ENCODE data around the gene NCF4.

Gene NCF4

DNA sequence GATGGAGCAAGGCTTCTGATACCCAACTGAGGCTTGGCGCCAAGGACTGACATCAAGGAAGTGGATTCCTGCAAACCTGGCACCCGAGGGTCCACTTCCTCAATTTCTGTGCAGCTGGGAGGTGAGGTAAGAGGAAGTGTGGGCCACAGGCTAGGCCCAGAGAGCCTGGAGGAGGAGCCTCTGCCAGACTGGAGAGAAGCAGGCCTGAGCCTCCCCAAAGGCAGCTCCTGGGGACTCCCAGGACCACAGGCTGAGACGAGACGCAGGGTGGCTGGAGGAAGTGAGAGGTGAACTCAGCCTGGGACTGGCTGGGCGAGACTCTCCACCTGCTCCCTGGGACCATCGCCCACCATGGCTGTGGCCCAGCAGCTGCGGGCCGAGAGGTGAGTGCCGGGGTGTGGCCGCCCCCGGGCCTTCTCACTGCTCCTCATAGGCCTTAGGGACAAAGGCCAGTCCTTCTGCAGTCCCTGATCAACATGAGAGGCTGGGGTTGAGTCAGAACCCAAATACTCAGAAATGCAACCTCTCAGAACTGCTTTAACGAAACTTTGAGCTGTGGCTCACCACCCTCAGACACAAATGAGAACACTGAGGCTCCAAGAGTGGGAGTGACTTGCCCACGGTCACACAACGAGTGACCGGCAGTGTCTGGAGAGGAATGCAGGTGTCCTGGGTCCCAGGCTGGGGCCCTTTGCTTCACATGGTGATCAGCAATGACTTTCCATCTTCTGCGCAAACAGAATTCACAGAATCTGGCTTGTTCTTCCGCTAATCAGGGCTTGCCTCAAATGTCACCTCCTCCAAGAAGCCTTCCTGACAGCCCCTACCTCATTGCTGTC, at the start of gene NCF4:
TSS of gene NCF4 (plus strand) at position 186 of the 839 bp plus-strand sequence. CDS start at position 352, 166 bp downstream.
- no peak for DNase-seq (ENCODE audit: extremely low read depth in 1 of 2, low read depth in 1 of 2)

DNA sequence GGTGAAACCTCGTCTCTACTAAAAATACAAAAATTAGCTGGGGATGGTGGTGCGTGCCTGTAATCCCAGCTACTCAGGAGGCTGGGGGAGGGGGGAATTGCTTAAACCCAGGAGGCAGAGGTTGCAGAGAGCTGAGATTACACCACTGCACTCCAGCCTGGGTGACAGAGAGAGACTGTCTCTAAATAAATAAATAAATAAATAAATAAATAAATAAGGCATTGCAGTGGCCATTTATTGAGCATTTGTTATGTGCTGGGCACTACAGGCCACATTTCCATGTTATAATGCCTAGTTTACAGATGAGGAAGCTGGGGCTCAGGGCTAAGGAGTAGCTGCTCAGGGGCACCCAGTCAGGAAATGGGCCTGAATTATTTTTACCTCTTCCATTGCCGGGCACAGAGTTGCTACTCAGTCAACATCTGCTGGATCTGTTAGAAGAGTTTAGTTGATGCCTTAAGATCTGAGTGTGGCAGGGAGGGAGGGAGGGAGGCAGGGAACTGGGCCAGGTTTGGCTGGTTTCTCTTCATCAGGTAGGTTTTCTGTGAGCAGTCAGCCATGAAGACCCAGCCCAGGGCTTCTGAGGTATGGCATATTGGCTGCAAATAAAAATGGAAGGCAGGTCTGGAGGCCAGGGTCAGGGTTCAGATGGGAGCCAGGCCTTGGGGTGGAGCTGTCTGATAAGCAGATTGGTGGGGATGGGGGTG, 49.6 kb upstream of the NCF4 start:
- no peak for DNase-seq (ENCODE audit: extremely low read depth in 1 of 2, low read depth in 1 of 2)

DNA sequence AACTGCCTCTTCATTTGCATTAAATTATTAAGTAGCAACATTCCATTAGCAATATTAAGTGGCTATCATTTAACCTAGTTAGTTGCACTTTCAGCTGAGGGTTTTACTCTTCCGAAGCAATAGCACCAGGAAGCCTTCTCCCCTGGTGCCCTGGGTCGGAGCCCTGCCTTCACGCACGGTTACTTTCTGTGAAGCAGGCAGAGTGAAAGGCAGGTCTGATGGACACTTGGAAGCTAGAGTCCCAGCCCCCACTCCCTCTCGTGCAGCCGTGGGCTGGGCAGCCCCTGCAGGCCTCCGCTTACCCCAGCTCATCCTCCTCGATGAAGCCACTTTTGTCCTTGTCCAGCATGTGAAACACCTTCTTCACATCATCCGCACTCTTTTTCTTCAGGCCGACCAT, 46.0 kb upstream of the NCF4 start:
- DNase-seq (ENCODE audit: extremely low read depth in 1 of 2, low read depth in 1 of 2) = no peak

DNA sequence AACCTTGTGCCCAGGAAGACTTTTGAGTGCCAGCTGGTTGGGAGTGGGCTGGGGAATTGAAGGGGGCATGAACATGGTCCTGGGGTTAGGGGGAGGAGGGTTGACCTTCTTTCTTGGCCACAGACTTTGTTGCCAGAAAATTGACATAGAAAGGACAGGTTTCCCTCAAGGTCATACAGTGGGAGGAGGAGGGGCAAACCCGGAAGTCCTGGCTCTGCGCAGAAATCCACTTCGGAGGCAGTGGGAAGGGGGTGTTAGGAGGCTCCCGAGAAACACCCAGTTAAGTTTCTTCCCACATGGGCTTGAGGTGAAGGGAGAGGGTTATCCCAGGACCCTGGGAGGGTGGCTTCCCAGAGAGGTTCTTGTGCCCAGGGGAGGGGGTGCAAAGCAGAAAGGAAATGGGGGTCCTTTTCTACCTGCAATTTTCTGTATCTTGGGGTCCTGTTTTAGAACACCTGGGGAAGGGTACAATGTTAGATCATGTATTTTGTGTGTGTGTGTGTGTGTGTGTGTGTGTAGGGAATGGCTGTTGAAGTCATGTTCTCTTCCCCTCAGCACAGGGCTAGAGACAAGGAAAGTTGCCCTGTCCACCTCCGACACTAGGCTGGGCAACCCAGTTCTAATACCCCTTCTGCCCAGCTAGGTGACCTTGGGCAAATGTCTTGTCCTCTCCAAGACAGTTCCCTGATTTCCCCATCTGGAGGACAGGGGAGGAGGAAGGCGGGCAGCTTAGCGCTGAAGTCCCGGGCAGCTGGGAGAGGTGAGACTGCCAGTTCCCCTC, 45.1 kb upstream of the NCF4 start:
- no peak for DNase-seq (ENCODE audit: extremely low read depth in 1 of 2, low read depth in 1 of 2)

DNA sequence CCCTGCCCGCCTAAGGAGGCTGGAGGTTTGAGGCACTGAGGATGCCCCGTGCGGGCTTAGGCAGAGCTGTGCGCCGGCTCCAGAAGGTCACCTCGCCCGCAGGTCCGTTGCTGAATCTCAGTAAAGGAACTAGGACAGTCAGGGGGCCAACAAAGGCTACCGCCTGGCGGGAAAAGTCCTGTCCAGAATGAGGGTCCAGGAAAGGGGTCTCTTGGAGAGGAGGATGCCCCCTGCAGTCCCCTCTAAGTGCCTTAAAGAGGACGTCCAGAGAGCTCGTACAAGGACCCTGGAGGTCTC, 44.5 kb upstream of the NCF4 start:
- no peak for DNase-seq (ENCODE audit: extremely low read depth in 1 of 2, low read depth in 1 of 2)

DNA sequence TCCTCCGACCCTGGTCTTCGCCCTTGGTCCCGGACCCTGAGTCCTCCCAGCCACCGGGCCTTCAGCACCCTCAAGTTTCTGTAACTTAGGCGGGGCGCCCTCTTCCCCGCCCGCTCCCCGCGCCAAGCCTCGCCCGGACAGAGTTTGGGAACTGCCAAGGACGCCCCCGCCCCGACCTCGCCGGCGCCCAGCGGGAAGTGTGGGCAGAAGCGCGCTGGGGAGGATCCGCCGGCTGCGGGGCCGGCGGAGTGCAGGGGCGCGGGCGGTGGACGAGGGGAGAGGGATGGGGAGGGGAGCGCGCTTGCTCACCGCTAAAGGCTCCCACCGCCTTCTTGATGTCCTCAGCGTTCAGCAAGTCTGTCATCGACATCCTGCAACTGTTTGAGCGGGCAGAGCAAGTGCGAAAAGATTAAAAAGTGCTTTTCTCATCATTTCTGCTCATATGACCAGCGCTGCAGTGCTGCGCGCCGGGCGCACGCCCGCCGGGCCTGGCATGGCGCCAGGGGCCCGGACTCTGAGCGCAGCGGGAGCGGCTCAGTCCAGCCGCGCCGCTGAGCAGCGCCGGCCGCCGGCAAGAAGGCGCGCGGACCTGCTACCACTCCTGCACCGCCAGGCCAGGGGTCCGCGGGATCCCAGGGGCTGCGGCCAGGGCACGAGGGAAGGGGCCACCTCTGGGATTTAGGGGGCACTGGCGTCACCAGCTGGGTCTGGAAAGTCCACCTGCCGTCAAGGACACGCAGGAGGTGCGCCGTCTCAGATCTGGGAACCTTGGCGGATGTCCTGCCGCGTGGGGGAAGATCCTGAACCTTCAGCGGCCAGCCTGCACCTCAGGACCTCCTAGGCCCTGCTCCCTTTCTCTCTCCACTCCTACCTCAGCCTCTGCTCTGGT, 43.9 kb upstream of the NCF4 start, which contains the start of gene PVALB:
TSS of gene PVALB (minus strand) at position 400 of the 889 bp plus-strand sequence. CDS start at position 370, 30 bp downstream.
- DNase-seq (ENCODE audit: extremely low read depth in 1 of 2, low read depth in 1 of 2) = no peak

DNA sequence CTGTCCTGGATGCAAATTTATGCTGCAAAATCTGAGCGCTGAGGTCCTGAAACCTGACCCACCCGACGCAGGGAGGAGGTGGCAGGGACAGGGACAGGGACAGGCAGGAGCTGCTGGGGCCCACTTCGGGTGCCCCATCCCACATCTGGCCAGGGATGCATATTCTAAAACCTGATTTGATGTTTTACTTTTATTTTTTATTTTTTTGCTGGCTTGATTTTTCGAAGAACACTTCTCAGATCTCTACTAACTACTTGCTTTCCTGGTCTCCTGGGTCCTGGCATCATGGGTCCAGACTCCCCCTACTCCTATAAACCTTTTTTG, 43.3 kb upstream of the NCF4 start:
- DNase-seq (ENCODE audit: extremely low read depth in 1 of 2, low read depth in 1 of 2) = no peak

DNA sequence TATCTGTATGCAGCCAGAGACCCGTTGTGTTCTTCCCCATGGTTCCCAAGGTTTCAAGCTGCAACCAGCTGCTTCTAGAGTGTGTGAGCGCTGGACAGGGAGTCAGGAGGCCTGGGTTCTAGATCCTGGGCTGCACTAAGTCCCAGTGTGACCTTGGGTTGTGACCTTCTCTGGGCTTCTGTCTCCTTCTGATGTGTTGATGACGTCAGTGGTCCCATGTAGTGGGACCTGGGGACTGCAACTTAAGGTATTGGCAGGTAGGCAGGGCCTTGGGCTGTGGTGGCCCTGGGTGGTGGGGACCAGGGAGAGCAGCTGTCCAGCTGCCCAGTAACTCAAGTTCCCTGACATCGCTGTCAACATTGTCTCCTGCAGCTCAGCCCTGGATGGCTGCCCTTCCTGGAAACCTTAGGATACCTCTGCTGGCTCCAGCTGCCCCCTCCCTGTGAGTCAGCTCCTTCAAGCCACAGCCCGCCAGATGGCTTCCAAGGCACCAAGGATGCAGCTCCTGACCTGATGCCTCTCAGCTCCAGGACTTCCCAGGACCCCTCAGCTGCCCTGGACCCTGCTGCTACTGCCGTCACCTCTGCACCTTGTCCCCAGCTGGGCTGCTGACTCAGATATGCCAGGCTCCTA, 42.7 kb upstream of the NCF4 start:
- no peak for DNase-seq (ENCODE audit: extremely low read depth in 1 of 2, low read depth in 1 of 2)

DNA sequence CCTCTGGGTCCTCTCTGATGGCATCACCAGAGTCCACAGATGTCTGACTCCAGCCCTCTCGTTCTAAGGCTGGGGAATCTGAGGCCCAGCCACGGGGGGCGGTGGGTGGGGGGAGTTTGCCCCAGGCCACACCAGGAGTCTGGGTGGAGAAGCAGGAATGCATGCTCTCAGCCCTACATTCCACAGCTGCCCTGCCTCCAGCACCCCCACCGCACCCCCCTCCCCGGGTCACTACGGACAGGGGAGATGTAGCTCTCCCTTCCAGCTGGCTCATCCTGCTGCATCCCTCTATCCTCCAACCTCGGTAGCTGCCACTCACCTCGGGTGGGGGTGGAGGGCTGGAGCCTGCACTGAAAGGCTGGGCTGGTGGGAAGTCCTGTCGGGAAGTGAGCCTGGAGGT, 41.7 kb upstream of the NCF4 start:
- DNase-seq (ENCODE audit: extremely low read depth in 1 of 2, low read depth in 1 of 2) = no peak

DNA sequence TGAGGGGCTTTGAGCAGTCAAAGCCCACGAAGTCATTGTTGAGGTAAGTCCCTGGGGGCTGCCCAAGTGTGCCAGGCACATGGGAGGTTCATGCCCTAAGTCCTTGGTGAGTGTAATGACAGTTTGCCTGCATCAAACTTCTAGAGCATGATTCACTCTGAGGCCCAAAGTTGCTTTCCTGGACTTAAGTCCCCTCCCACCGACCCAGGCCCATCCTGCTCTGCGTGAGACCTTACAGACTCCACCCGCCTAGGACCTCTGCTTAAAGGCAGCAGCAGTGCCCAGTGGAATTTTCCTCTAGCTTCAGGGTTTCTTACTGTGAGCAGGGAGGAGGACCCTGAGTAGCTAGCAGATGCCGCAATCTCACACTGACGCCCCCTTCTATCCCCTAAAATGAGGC, 38.2 kb upstream of the NCF4 start:
- DNase-seq (ENCODE audit: extremely low read depth in 1 of 2, low read depth in 1 of 2) = no peak

DNA sequence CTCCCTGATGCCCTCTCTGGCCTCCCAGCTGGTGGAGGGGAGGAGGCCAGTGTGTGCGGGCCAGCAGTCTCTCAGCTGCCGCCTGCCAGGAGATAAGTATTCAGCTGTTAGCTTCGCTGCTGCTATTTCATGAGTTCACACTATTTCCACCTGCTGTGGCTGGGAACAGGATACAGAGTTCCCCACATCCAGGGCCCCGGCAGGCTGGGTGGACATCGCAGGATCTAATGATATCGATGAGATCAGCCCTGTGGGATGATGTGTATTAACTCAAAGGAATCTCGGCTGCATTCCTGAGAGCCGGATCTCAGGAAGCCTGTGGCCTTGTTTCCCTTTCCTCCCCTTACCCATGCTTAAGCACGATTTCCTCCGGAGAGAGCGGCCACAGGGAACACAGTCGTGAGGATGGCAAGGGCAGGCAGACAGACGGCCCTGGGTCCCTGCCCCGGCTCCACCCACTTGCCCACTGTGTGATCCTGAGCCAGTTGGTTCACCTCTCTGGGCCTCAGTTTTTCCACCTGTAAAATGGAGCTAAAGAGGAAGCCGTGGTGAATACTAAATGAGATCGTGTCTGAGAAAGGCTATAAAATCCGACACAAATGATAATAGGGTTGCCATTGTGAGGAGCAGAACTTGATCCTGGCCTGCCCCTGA, 37.5 kb upstream of the NCF4 start:
- DNase-seq (ENCODE audit: extremely low read depth in 1 of 2, low read depth in 1 of 2) = no peak

DNA sequence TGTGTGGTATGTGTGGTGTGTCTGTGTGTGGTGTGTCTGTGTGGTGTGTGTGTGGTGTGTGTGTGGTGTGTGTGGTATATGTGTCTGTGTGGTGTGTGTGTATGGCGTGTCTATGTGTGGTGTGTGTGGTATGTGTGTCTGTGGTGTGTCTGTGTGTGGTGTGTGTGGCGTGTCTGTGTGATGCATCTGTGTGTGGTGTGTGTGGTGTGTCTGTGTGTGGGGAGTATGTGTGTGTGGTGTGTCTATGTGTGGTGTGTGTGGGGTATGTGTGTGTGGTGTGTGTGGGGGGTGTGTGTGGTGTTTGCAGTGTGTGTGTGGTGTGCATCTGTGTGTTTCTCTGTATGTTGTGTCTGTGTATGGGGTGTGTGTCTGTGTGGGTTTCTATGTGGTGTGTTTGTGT, 36.2 kb upstream of the NCF4 start:
- no peak for DNase-seq (ENCODE audit: extremely low read depth in 1 of 2, low read depth in 1 of 2)

DNA sequence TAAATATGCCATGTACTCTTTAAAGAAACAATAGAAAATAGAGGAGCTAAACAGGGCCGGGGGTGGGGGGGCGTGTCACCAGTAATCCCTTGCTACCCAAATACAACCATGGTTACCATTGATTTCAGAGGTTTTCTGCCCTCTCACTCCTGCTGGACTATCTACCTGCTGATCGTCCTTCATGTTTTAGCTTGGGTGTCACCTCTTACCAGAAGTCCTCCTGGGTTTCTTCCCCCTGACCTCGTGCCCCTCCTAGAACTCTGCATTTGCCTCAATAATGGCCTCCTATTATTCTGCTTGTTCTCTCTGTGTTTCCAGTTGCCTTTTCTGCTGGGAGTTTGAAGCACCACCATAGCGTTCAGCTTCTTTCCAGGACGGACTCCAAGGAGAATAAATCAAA, 34.5 kb upstream of the NCF4 start:
- no peak for DNase-seq (ENCODE audit: extremely low read depth in 1 of 2, low read depth in 1 of 2)

DNA sequence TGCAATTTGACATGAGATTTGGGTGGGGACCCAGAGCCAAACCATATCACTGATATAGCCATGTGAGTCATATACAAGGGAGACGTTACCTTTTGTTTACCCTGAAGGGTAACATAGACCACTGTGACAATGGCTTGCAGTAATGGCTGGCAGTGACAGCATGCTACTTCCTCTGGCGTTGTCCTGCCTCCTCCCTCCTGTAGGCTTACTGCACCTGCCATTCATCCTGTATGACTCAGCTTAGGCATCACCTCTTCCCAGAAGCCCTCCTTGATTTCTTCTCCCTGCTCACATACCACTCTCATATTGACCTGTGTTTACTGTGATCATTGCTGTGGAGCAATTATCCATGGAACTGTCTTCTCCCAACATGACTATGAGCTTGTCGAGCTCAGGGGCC, 32.0 kb upstream of the NCF4 start:
- no peak for DNase-seq (ENCODE audit: extremely low read depth in 1 of 2, low read depth in 1 of 2)

DNA sequence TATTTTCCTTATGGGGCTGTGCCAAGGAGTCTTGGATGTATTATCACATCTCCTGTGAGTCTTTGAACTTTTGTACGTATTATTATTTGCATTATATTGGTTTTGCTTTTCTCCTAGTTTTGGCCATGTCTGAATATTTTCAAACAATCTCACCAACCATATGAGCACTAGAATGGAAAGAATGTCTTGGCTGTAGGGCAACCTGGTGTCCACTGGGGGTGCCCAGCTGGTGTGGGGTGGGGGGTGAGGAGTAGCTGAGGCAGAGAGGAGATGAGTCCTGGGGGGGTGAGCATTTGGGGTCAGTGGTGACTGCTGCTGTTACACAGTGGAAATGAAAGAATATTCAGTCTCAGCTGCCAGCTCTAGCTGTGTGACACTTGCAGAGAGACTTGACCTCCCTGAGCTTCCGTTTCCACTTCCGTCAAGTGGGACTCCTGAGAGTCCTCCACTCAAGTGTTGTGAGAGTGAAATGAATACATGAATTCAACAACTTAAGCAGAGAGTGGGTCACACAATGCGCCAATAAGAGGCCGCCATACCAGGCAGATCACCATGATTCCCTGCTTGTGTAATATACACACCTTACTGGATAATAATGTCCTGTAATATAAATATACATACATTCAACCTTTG, 31.3 kb upstream of the NCF4 start:
- DNase-seq (ENCODE audit: extremely low read depth in 1 of 2, low read depth in 1 of 2) = no peak

DNA sequence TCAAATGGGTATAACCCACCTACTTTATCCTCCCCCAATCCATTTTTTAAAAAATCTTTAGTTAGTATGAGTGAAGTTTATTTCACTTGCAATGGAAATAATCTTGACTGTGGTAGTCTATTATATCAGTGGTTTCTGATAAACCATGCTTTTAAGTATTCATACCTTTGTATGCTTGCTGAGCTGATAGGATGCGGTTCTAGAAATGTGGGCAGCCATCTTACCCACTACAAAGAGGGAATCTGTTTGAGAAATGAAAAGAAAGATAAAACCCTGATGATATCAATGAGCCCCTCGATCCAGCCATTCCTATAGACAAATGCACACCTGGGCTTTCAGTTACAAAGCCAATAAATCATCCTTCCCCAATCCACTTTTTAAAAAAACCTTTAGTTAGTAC, 30.2 kb upstream of the NCF4 start:
- no peak for DNase-seq (ENCODE audit: extremely low read depth in 1 of 2, low read depth in 1 of 2)

DNA sequence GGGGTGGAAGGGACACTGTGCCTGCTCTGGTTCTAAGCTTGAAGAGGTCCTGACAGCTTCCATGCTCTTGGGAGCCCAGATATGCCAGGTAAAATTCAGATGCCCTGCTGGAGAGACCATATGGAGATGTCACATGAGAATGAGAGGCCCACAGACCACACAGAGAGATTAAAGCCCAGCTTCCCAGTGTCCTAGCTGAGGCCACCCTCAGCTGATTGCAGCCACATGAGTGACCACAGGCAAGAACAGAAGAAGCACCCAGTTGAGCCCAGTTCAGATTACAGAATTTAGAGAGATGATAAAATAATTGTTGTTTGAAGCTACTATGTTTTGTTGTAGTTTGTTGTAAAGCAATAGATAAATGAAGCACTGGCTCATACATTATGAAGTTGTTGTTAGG, 29.6 kb upstream of the NCF4 start:
- no peak for DNase-seq (ENCODE audit: extremely low read depth in 1 of 2, low read depth in 1 of 2)

DNA sequence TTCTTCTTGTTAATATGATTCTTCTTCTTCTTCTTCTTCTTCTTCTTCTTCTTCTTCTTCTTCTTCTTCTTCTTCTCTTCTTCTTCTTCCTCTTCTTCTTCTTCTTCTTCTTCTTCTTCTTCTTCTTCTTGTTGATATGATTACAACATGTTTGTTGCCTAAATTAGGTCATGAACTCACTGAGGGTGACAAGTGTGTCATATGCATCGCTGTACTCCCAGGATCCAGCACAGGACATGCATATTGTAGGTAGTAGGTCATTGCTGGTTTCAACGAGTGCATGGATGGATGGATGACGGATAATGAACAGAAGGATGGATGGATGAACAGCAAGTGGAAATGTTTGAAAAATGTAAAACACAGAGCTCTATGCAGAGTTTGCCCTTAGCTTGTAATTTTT, 29.1 kb upstream of the NCF4 start:
- DNase-seq (ENCODE audit: extremely low read depth in 1 of 2, low read depth in 1 of 2) = no peak

DNA sequence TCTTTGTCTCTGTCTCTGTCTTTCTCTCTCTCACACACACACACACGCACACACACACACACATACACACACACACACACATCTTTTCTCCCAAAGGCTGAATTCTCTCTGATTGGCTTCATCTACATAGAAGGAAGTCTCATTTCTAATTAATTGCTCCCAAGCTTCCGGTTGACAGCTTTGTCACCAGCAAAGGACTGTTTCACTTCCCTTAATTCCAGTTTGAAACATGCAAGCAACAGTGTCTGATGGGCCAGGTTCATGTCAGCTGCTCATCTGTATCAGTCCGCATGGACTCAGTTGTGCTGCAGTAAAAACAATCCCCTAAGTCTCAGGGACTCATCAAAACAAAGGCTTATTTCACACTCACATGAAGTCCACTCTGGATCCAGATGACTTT, 27.7 kb upstream of the NCF4 start:
- no peak for DNase-seq (ENCODE audit: extremely low read depth in 1 of 2, low read depth in 1 of 2)

Data from activated CD8-positive, alpha-beta memory T cell treated with anti-CD3 and anti-CD28 coated beads for 1 hour (primary cell).